ENCODE measurements around the gene BRD7. TPM values are rescaled to one million over a fixed set of nuclear protein-coding genes. Genes with fewer than 3 reads are reported as not detected.

The BRD7 gene
- total and polyA plus RNA-seq, 2 of the 13 experiments (the other 11 are each of a cell fraction or from before 2014, with no cell fraction given) = 82.3 to 149 TPM

DNA sequence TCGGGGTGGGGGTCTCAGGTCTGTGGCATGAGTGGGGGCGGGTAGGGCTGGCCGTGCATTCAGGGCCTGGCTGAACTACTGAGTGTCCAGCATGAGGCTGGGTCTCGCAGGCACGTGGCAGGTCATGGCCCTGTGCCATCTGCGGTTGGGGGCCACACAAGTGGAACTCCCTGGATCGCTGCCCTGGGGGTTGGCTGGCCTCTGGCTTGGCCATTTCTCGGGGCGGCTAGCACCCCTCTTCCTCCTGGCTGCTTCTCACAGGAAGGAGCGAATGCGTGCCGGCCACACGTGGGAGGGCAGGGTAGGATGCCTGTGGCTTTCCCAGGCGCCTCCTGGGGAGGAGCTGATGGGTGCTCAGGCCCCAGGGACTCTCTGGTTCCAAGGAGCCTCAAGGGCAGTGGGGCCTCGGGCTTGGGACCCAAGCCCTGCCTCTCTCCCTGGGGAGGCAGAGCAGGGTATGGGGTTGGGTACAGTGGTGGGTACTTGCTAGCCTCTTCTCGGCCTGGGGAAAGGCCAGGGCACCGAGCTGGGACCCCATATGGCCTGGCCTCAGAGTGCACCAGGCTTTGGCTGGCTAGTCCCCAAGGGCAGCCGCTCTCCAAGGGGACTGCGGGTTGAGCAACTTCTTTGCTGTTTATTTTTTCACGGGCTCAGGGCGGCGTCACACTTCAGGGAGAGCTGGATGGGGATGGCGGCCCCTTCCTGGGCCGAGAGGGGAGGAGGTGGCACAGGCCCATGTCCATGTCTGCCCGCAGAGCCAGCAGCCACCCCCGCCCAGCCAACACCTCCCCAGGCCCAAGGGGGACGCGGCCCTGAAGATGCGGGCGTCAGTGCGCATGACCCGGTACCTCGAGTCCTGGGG is 65.0 kb downstream of the BRD7 start (continued):
- TF ChIP-seq, protein P1, sequence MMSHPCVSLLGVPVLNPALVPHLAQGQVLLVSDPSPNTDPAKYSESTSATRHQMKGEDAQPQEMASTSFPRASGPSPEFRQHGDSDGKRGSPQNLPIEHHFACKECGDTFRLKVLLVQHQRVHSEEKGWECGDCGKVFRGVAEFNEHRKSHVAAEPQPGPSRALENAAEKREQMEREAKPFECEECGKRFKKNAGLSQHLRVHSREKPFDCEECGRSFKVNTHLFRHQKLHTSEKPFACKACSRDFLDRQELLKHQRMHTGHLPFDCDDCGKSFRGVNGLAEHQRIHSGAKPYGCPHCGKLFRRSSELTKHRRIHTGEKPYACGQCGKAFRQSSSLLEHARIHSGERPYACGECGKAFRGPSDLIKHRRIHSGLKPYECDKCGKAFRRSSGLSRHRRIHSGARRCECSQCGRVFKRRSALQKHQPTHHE (CRISPR knock-in tag; IDR thresholded peaks at IDR 0.05; ENCODE audit: borderline replicate concordance) = no peak
- TF ChIP-seq, protein P2, sequence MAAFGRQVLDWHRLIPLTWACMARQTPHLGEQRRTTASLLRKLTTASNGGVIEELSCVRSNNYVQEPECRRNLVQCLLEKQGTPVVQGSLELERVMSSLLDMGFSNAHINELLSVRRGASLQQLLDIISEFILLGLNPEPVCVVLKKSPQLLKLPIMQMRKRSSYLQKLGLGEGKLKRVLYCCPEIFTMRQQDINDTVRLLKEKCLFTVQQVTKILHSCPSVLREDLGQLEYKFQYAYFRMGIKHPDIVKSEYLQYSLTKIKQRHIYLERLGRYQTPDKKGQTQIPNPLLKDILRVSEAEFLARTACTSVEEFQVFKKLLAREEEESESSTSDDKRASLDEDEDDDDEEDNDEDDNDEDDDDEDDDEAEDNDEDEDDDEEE (CRISPR knock-in tag; IDR thresholded peaks at IDR 0.05) = 0 out of 2 replicates have a peak, but pooled peaks have one; percentile 48
- peak; percentile 70; the same call in 1 of the 2 replicates for TF ChIP-seq CCDC6 (CRISPR knock-in tag; IDR thresholded peaks at IDR 0.05)
- no peak for TF ChIP-seq ZNF484 (CRISPR knock-in tag; IDR thresholded peaks at IDR 0.05; ENCODE audit: borderline replicate concordance, low read depth)
- TF ChIP-seq ESRRA (CRISPR knock-in tag; IDR thresholded peaks at IDR 0.05; ENCODE audit: low read depth) = peak; percentile 48; the same call in 1 of the 2 replicates
- peak; percentile 54; the same call in 1 of the 2 replicates for TF ChIP-seq PHF8 (CRISPR knock-in tag; IDR thresholded peaks at IDR 0.05)
- TF ChIP-seq SMAD1 (CRISPR knock-in tag; IDR thresholded peaks at IDR 0.05; ENCODE audit: borderline replicate concordance, low read depth) = 0 out of 2 replicates have a peak, but pooled peaks have one; percentile 33
- TF ChIP-seq THAP11 (CRISPR knock-in tag; IDR thresholded peaks at IDR 0.05) = peak; percentile 29; the same call in 1 of the 2 replicates
- TF ChIP-seq HCFC1 (IDR thresholded peaks at IDR 0.05; ENCODE audit: low read depth, low read length) = no peak
- TF ChIP-seq, protein P3, sequence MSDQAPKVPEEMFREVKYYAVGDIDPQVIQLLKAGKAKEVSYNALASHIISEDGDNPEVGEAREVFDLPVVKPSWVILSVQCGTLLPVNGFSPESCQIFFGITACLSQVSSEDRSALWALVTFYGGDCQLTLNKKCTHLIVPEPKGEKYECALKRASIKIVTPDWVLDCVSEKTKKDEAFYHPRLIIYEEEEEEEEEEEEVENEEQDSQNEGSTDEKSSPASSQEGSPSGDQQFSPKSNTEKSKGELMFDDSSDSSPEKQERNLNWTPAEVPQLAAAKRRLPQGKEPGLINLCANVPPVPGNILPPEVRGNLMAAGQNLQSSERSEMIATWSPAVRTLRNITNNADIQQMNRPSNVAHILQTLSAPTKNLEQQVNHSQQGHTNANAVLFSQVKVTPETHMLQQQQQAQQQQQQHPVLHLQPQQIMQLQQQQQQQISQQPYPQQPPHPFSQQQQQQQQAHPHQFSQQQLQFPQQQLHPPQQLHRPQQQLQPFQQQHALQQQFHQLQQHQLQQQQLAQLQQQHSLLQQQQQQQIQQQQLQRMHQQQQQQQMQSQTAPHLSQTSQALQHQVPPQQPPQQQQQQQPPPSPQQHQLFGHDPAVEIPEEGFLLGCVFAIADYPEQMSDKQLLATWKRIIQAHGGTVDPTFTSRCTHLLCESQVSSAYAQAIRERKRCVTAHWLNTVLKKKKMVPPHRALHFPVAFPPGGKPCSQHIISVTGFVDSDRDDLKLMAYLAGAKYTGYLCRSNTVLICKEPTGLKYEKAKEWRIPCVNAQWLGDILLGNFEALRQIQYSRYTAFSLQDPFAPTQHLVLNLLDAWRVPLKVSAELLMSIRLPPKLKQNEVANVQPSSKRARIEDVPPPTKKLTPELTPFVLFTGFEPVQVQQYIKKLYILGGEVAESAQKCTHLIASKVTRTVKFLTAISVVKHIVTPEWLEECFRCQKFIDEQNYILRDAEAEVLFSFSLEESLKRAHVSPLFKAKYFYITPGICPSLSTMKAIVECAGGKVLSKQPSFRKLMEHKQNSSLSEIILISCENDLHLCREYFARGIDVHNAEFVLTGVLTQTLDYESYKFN (CRISPR knock-in tag; conservative IDR thresholded peaks at IDR 0.05) = peak; percentile 40
- no peak for TF ChIP-seq SIN3A (IDR thresholded peaks at IDR 0.05; ENCODE audit: borderline replicate concordance, low read depth, low read length)
- no peak for TF ChIP-seq ZSCAN29 (CRISPR knock-in tag; conservative IDR thresholded peaks at IDR 0.05)
- TF ChIP-seq, protein P4, sequence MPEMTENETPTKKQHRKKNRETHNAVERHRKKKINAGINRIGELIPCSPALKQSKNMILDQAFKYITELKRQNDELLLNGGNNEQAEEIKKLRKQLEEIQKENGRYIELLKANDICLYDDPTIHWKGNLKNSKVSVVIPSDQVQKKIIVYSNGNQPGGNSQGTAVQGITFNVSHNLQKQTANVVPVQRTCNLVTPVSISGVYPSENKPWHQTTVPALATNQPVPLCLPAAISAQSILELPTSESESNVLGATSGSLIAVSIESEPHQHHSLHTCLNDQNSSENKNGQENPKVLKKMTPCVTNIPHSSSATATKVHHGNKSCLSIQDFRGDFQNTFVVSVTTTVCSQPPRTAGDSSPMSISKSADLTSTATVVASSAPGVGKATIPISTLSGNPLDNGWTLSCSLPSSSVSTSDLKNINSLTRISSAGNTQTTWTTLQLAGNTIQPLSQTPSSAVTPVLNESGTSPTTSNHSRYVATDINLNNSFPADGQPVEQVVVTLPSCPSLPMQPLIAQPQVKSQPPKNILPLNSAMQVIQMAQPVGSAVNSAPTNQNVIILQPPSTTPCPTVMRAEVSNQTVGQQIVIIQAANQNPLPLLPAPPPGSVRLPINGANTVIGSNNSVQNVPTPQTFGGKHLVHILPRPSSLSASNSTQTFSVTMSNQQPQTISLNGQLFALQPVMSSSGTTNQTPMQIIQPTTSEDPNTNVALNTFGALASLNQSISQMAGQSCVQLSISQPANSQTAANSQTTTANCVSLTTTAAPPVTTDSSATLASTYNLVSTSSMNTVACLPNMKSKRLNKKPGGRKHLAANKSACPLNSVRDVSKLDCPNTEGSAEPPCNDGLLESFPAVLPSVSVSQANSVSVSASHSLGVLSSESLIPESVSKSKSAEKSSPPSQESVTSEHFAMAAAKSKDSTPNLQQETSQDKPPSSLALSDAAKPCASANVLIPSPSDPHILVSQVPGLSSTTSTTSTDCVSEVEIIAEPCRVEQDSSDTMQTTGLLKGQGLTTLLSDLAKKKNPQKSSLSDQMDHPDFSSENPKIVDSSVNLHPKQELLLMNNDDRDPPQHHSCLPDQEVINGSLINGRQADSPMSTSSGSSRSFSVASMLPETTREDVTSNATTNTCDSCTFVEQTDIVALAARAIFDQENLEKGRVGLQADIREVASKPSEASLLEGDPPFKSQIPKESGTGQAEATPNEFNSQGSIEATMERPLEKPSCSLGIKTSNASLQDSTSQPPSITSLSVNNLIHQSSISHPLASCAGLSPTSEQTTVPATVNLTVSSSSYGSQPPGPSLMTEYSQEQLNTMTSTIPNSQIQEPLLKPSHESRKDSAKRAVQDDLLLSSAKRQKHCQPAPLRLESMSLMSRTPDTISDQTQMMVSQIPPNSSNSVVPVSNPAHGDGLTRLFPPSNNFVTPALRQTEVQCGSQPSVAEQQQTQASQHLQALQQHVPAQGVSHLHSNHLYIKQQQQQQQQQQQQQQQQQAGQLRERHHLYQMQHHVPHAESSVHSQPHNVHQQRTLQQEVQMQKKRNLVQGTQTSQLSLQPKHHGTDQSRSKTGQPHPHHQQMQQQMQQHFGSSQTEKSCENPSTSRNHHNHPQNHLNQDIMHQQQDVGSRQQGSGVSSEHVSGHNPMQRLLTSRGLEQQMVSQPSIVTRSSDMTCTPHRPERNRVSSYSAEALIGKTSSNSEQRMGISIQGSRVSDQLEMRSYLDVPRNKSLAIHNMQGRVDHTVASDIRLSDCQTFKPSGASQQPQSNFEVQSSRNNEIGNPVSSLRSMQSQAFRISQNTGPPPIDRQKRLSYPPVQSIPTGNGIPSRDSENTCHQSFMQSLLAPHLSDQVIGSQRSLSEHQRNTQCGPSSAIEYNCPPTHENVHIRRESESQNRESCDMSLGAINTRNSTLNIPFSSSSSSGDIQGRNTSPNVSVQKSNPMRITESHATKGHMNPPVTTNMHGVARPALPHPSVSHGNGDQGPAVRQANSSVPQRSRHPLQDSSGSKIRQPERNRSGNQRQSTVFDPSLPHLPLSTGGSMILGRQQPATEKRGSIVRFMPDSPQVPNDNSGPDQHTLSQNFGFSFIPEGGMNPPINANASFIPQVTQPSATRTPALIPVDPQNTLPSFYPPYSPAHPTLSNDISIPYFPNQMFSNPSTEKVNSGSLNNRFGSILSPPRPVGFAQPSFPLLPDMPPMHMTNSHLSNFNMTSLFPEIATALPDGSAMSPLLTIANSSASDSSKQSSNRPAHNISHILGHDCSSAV (CRISPR knock-in tag; IDR thresholded peaks at IDR 0.05; ENCODE audit: borderline replicate concordance) = no peak
- TF ChIP-seq GATAD1 (CRISPR knock-in tag; IDR thresholded peaks at IDR 0.05) = no peak

Measured in HepG2 (cell line).